ENCODE data around the gene RYR2.

- no peak for TF ChIP-seq CTCF (IDR thresholded peaks at IDR 0.05)
- no peak for TF ChIP-seq EZH2 (IDR thresholded peaks at IDR 0.05; ENCODE audit: borderline replicate concordance, insufficient read depth, low read depth, low read length, poor library complexity, severe bottlenecking)
Measured at GRCh38 chr1:237126180-237126579, 84.2 kb downstream of the RYR2 start.
